K562 (cell line): ENCODE results near the gene CTNNBL1. TPM values are rescaled to one million over a fixed set of nuclear protein-coding genes. Genes with fewer than 3 reads are reported as not detected.

ENCODE experiments used
- BRD4 ChIP-seq: fragments of 200-600 bp; sonication (generic); IDR thresholded peaks from 2 replicates; pipeline ENCODE4 v1.6.1; 2017; ENCODE audit warnings: inconsistent platforms
- CBFB ChIP-seq: sonication (generic); formaldehyde crosslinking; IDR thresholded peaks from 2 replicates; pipeline ENCODE4 v1.4.0; 2020; ENCODE audit warnings: mild to moderate bottlenecking, missing genetic modification reagents
- CHAMP1 ChIP-seq: fragments of 450-650 bp; IDR thresholded peaks from 2 replicates; pipeline ENCODE4 v1.6.1; 2016; ENCODE audit warnings: mild to moderate bottlenecking
- CREB3 ChIP-seq: fragments of 450-650 bp; conservative IDR thresholded peaks from 2 replicates; pipeline ENCODE4 v1.6.1; 2016; ENCODE audit warnings: missing genetic modification characterization, low read depth, mild to moderate bottlenecking, missing compliant biosample characterization, moderate library complexity
- GATAD2A ChIP-seq: fragments of 450-650 bp; IDR thresholded peaks from 2 replicates; pipeline ENCODE4 v1.6.1; 2017
- HDGF ChIP-seq: fragments of 450-650 bp; IDR thresholded peaks from 2 replicates; pipeline ENCODE4 v1.6.1; 2016
- NCOA1 ChIP-seq: fragments of 450-650 bp; IDR thresholded peaks from 2 replicates; pipeline ENCODE4 v1.6.1; 2016; ENCODE audit warnings: low read depth
- NCOA2 ChIP-seq, 2 experiments: fragments of 450-650 bp; IDR thresholded peaks; 2 replicates each; pipeline ENCODE4 v1.6.1; 2018; ENCODE audit warnings: mild to moderate bottlenecking in 2 of 2, moderate library complexity in 1 of 2; ENCODE audit not compliant: partially characterized antibody in 2 of 2
- NEUROD1 ChIP-seq: fragments of 150-350 bp; IDR thresholded peaks from 2 replicates; pipeline ENCODE4 v1.6.1; 2014; ENCODE audit warnings: borderline replicate concordance, low read length, low read depth; ENCODE audit not compliant: partially characterized antibody
- NFATC3 ChIP-seq: fragments of 450-650 bp; IDR thresholded peaks from 2 replicates; pipeline ENCODE4 v1.6.1; 2017; ENCODE audit warnings: mild to moderate bottlenecking
- NR2F6 ChIP-seq: fragments of 450-650 bp; formaldehyde crosslinking; IDR thresholded peaks from 2 replicates; pipeline ENCODE4 v1.4.0; 2020; ENCODE audit warnings: mild to moderate bottlenecking
- POLR2B ChIP-seq: fragments of 450-650 bp; IDR thresholded peaks from 2 replicates; pipeline ENCODE4 v1.6.1; 2018; ENCODE audit warnings: low read depth; ENCODE audit not compliant: partially characterized antibody
- SRSF9 ChIP-seq: fragments of 200-400 bp; formaldehyde crosslinking; IDR thresholded peaks from 2 replicates; pipeline ENCODE4 v1.6.1; 2017; ENCODE audit warnings: low read depth, low read length, borderline replicate concordance
- THRA ChIP-seq: fragments of 450-650 bp; IDR thresholded peaks from 2 replicates; pipeline ENCODE4 v1.6.1; 2017; ENCODE audit warnings: mild to moderate bottlenecking, moderate library complexity
- ZBTB43 ChIP-seq: sonication (generic); formaldehyde crosslinking; IDR thresholded peaks from 2 replicates; pipeline ENCODE4 v1.8.0; 2023; ENCODE audit warnings: mild to moderate bottlenecking, missing genetic modification reagents
- ZBTB7A ChIP-seq: IDR thresholded peaks from 2 replicates; pipeline ENCODE4 v1.6.1; 2011; ENCODE audit warnings: low read depth, mild to moderate bottlenecking, low read length, moderate library complexity, borderline replicate concordance; ENCODE audit not compliant: control insufficient read depth
- ZFP1 ChIP-seq: fragments of 450-650 bp; formaldehyde crosslinking; IDR thresholded peaks from 2 replicates; pipeline ENCODE4 v1.4.0; 2020; ENCODE audit warnings: mild to moderate bottlenecking, mixed read lengths
- ZFPM2 ChIP-seq: fragments of 250-450 bp; sonication (Bioruptor Pico); IDR thresholded peaks from 2 replicates; pipeline ENCODE4 v1.5.1; 2022; ENCODE audit warnings: mild to moderate bottlenecking
- ZNF143 ChIP-seq: sonication (generic); formaldehyde crosslinking; IDR thresholded peaks from 2 replicates; pipeline ENCODE4 v1.9.0; 2022; ENCODE audit warnings: mild to moderate bottlenecking, missing genetic modification reagents
- ZNF551 ChIP-seq: fragments of 250-450 bp; sonication (Bioruptor Pico); IDR thresholded peaks from 2 replicates; pipeline ENCODE4 v1.5.0; 2021; ENCODE audit warnings: mild to moderate bottlenecking, moderate library complexity
- ZNF655 ChIP-seq: fragments of 250-450 bp; sonication (Bioruptor Pico); IDR thresholded peaks from 2 replicates; pipeline ENCODE4 v1.5.0; 2021
- ZZZ3 ChIP-seq: fragments of 450-650 bp; IDR thresholded peaks from 2 replicates; pipeline ENCODE4 v1.6.1; 2016; ENCODE audit warnings: antibody characterized with exemption, mild to moderate bottlenecking, moderate library complexity
- polyA plus RNA-seq, 8 experiments: library from polyadenylated mRNA; depleted of rRNA in 4 of 8; stranded (reverse) in 5 of 8; unstranded in 3 of 8; fragments of >200 nt; fragmentation: Nextera tagmentation in 2 of 8; fragmentation: Illumina TruSeq in 1 of 8; extraction: Ambion mirVana in 2 of 8; extraction: Trizol in 1 of 8; gene quantifications; 2 replicates each; pipeline versions ENCODE4 v1.2.1 to v1.2.3, GENCODE V29; 2011 to 2014; ENCODE audit warnings: inconsistent platforms in 1 of 8, missing spikeins in 1 of 8
- total RNA-seq, 7 experiments: library from RNA; depleted of rRNA in 6 of 7; stranded (reverse); fragments of >200 nt in 6 of 7; fragmentation: Illumina TruSeq in 2 of 7; extraction: Trizol in 2 of 7; gene quantifications; 2 replicates each; pipeline versions ENCODE4 v1.2.1 to v1.2.3, GENCODE V29; 2011 to 2021; ENCODE audit warnings: low replicate concordance in 1 of 7

The CTNNBL1 gene
- total and polyA plus RNA-seq, 9 of the 15 experiments (the other 6 are each of a cell fraction or from before 2014, with no cell fraction given) = 32.4 to 85.6 (median 43.6) TPM

GRCh38 chr20:37693635-37694626 is at the start of gene CTNNBL1 (continued):
- TF ChIP-seq ZNF655 (CRISPR knock-in tag) = no peak
- TF ChIP-seq POLR2B = peak; percentile 54
- TF ChIP-seq CREB3 (tag) = no peak
- no peak for TF ChIP-seq THRA
- no peak for TF ChIP-seq CHAMP1
- TF ChIP-seq NFATC3 = no peak
- TF ChIP-seq ZFP1 (CRISPR knock-in tag) = no peak
- TF ChIP-seq ZNF551 = no peak
- TF ChIP-seq ZZZ3 = no peak
- TF ChIP-seq BRD4 = no peak
- no peak for TF ChIP-seq NEUROD1
- no peak for TF ChIP-seq ZFPM2 (CRISPR knock-in tag)
- no peak for TF ChIP-seq NR2F6
- TF ChIP-seq HDGF = no peak
- TF ChIP-seq ZBTB43 (CRISPR knock-in tag) = no peak
- no peak for TF ChIP-seq NCOA2 (IDR thresholded peaks at IDR 0.05; ENCODE audit: partially characterized antibody in 2 of 2)
- TF ChIP-seq CBFB (CRISPR knock-in tag) = no peak
- TF ChIP-seq ZNF143 = no peak
- no peak for TF ChIP-seq NCOA1
- TF ChIP-seq GATAD2A = no peak
- TF ChIP-seq ZBTB7A = no peak
- TF ChIP-seq SRSF9 = no peak
